PC-3 (cell line): ENCODE data around the gene RAD51AP1.

Experiments
- EZH2 ChIP-seq: fragments of 300-600 bp; sonication (generic); IDR thresholded peaks from one replicate; pipeline ENCODE4 v1.6.1; 2017; ENCODE audit warnings: antibody characterized with exemption, mild to moderate bottlenecking, low read length; ENCODE audit not compliant: unreplicated experiment
- TF ChIP-seq, protein P1 (sequence below): fragments of 300-600 bp; sonication (generic); conservative IDR thresholded peaks from 2 replicates; pipeline ENCODE4 v1.5.1; 2017; ENCODE audit warnings: antibody characterized with exemption, low read depth, mild to moderate bottlenecking, low read length

- TF ChIP-seq, protein P1, sequence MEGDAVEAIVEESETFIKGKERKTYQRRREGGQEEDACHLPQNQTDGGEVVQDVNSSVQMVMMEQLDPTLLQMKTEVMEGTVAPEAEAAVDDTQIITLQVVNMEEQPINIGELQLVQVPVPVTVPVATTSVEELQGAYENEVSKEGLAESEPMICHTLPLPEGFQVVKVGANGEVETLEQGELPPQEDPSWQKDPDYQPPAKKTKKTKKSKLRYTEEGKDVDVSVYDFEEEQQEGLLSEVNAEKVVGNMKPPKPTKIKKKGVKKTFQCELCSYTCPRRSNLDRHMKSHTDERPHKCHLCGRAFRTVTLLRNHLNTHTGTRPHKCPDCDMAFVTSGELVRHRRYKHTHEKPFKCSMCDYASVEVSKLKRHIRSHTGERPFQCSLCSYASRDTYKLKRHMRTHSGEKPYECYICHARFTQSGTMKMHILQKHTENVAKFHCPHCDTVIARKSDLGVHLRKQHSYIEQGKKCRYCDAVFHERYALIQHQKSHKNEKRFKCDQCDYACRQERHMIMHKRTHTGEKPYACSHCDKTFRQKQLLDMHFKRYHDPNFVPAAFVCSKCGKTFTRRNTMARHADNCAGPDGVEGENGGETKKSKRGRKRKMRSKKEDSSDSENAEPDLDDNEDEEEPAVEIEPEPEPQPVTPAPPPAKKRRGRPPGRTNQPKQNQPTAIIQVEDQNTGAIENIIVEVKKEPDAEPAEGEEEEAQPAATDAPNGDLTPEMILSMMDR: no peak
- TF ChIP-seq EZH2: no peak
These were observed 27.8 kb downstream of the RAD51AP1 start for GRCh38 chr12:4566474-4566873.
